Endometrium (tissue), 2 donors: Measurements from ENCODE around the gene SCRN2.

Source experiments
- FAIRE-seq: peaks from 2 replicates; lab custom pipeline; 2012; peaks lifted over from hg19 to GRCh38; lab: Jason Lieb, UNC
- donor health status: control.
- donor health status: control.

The SCRN2 gene

DNA sequence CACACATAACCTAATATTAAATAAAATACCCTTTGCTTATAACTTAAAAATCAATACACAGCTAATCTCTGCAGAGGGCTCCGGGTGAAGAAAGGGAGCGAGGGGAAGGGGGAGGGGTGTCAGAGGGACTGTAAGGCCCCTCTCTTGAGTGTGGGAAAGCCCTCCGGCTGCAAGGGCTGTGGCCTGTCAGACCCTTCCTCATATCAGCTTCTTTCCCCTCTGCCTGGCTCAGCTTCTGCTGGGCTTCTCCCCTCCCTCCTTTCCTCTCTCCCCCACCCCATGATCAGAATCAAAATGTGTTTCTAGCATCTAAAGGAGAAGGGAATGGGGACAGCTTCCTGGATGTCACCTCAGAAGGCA is 4.6 kb upstream of the SCRN2 start:
- FAIRE-seq = no peak

- FAIRE-seq = no peak
Observed at GRCh38 chr17:47844814-47845715, 4.0 kb upstream of the SCRN2 start.

- FAIRE-seq = no peak
Observed at GRCh38 chr17:47844227-47844626, 3.2 kb upstream of the SCRN2 start.

- FAIRE-seq = no peak
Observed at GRCh38 chr17:47843391-47843730, 2.3 kb upstream of the SCRN2 start.

DNA sequence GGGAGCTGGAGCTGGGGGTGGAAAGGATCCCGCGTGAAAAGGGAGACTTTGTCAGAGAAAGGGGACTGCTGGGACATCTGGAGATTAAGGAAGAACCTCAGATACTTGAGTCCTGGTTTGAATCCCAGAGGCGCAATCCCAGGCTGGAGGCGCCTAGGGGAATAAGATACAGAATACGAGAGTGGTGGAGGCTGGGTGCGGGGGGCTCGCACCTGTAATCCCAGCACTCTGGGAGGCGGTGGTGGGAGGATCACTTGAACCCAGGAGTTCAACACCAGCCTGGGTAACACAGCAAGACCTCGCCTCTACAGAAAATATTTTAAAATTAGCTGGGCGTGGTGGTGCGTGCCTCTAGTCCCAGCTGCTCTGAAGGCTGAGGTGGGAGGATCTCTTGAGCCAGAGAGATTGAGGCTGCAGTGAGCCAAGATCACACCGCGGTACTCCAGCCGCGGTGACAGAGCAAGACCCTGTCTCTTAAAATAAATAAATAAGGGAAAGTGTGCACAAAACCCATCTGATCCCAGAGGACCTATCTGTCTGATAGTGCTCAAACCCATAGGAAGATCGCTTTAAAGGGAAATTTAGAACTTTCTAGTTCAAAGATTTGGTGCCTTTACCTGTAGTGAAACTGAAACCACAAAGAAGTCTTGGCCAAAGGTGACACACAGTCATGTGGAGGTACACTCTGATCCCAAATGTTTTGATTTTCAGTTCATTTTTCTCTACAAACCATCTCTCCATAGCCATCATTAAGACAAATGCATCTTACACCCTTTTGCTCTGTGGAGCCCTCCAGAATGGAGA is 617 bp upstream of the SCRN2 start:
- FAIRE-seq = no peak

GRCh38 chr17:47840001-47840741 is 902 bp downstream of the SCRN2 start:
- no peak for FAIRE-seq

- no peak for FAIRE-seq
Observed at GRCh38 chr17:47839071-47839470, 2.0 kb downstream of the SCRN2 start.

DNA sequence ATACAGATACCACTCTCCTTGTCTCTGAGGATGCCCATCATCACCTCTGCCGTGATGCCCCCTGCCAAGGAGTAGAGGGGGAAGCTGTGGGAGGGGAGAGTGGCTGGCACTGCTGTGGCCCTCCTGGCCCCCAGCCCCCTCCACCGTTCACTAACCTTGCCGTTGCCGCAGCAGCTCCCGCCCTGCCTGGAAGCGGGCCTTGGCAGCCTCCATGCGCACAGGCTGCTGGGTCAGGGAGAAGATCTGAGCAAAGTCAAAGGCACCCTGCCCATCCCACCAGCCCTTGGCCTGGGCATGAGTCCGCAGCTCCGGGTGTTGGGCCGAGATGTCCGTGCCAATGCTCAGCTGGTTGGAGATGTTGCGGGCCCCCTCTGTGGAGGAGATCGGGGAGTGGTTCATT is 2.4 kb downstream of the SCRN2 start:
- no peak for FAIRE-seq

DNA sequence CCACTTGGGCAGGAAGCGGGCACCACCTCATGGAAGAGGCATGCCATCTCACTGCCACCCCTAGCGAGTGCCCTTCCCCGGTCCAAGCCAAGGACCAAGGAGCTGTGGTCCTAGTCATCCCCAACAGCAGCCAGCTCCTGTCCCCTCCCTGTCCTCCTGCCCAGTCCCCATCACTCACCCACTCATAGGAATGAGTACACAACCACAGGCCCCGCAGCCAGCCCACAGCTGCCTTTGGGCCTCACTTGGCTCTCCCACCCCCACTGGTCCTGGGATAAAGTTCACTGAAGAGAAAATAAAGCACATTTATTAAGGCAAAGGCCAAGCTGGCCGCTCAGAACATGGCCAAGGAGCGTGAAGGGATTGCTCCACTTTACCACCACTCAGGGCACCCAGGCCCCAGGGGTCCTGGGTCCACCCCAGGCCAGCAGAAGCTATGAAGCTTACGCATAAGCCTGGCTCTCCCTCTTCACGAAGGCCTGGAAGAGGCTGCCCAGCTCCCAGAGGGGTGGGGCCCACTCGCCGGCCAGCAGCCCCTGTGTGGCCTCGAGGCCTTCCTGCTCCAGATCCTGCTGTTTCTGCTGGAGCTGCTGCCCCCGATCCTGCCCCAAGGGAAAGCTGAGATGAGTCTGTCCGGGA is 3.6 kb downstream of the SCRN2 start:
- no peak for FAIRE-seq

DNA sequence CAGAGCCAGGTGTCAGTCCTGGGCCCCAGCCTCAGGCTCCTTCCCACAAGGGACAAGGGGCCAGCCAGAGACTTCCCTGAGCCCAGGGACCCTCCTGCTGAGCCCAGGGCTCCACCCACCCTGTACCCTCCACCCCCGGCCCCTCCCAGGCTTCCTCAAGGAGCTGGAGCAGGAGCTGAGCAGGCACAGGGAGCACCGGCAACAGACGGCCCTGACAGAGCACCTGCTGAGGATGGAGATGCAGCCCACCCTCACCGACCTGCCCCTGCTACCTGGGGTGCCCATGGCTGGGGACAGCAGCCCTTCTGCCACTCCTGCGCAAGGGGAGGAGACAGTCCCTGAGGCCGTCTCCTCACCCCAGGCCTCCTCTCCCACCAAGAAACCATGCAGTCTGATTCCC is 4.5 kb downstream of the SCRN2 start:
- FAIRE-seq = no peak

DNA sequence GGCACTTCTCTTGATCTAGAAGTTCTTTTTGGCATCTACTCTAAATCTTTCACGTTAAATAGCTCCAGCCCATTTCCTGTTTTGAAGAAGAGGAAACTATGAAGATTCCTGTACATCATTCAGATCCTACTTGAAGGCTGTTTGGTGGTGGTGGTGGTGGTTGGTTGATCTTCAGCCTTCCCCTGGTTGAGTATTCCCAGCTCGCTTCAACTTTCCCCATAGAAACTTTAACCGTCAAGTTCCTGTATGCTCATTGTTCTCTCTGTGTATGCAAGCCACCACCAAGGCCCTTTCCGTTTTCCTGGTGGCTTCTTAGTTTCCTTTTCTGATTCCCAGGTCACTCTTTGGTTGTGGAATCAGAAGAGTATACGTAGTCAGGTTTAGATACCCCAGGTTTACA is 6.3 kb downstream of the SCRN2 start:
- no peak for FAIRE-seq

DNA sequence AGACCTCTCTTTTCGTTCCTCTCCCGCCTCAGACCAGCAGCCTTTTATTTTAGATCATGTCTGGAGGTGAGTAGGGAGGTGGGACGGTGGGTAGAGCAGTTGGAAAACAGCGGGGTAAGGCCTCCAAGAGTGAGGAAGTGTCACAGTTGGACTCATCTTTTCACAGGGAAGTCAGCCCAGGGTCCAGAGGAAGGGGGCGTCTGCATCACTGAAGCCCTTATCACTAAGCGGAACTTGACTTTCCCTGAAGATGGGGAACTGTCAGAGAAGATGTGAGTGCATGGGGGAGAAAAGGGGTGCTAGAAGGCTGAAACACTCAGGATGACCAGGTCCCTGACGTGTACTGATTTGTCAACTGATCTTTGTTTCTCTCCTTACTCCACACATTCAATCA is 9.1 kb downstream of the SCRN2 start:
- no peak for FAIRE-seq

GRCh38 chr17:47831003-47831933 is 9.8 kb downstream of the SCRN2 start, which contains the start of the genes LRRC46 and MRPL10:
LRRC46 (plus strand) TSS chr17:47831670; CDS start chr17:47831990, 320 bp downstream.
MRPL10 (minus strand) TSS chr17:47831541; CDS start chr17:47831511, 30 bp downstream.
- no peak for FAIRE-seq

- no peak for FAIRE-seq
Observed at GRCh38 chr17:47830396-47831002, 10.6 kb downstream of the SCRN2 start.

- FAIRE-seq = no peak
Observed at GRCh38 chr17:47829870-47830269, 11.2 kb downstream of the SCRN2 start.

DNA sequence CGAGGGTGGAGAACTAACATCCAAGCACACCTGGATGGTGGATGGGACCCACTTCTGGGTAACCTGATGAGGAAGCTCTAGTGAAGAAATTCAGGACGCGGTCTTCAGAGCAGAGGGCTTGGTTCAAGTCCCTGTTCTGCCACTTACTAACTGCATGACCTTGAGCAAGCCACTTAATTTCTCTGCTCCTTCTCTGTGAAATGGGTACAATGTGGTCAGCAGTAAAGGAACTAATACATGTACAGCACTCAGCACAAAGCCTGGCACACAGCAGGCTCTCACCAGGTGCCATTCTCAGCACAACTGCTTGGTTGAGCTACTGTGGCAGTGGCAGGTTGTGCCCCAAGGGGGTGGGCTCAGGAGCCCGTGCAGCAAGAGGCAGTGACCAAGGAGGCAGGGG is 17.6 kb downstream of the SCRN2 start:
- no peak for FAIRE-seq

GRCh38 chr17:47822785-47823184 is 18.3 kb downstream of the SCRN2 start:
- no peak for FAIRE-seq

GRCh38 chr17:47821424-47822391 is 19.4 kb downstream of the SCRN2 start, which contains the start of gene OSBPL7:
OSBPL7 (minus strand) TSS chr17:47821794; CDS start chr17:47820278, 1,516 bp downstream.
- FAIRE-seq = peak; percentile 31

DNA sequence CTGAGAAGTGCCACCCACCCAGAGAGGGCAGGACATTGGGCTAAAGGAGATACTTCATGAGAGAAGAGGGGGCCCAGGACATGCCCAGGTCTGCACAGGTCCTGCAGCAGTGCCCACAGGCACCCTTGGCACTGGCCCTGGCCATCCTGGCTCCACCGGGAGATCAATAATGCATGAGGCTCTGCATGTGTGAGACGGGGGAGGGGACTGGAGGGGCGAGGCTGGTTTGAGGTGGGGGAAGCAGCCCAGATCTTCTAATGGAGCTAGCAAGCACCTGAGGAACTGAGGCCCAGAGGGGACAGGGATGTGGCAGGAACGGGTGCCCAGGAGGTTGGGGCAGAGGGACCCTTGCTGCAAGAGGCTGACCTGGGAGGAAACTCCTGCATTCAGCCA is 20.0 kb downstream of the SCRN2 start:
- FAIRE-seq = no peak
